Neural progenitor cell (in vitro differentiated cells): ENCODE measurements around the gene DNAJC22. TPM values are rescaled to one million over a fixed set of nuclear protein-coding genes. Genes with fewer than 3 reads are reported as not detected.

ENCODE experiments used
- DNase-seq: peaks from one replicate; pipeline ENCODE4 v3.0.0-alpha.2; 2016; ENCODE audit warnings: low spot score
- H2AFZ ChIP-seq: fragments of 200-600 bp; sonication (generic); replicated peaks from 2 replicates; pipeline ENCODE4 v1.6.1; 2016; ENCODE audit warnings: antibody characterized with exemption
- H3F3A ChIP-seq: fragments of 200-600 bp; sonication (generic); 2 replicates; pipeline ENCODE4 v1.6.1; 2016; ENCODE audit warnings: antibody characterized with exemption, low read depth
- H3K27ac ChIP-seq: fragments of 200-600 bp; sonication (generic); 2 replicates; pipeline ENCODE4 v1.5.1; 2016; ENCODE audit warnings: mild to moderate bottlenecking
- H3K27me3 ChIP-seq: fragments of 200-600 bp; sonication (generic); 2 replicates; pipeline ENCODE4 v1.6.1; 2016; ENCODE audit warnings: mild to moderate bottlenecking, moderate library complexity
- H3K36me3 ChIP-seq: fragments of 200-600 bp; sonication (generic); 2 replicates; pipeline ENCODE4 v1.5.1; 2016
- H3K4me1 ChIP-seq: fragments of 200-600 bp; sonication (generic); 2 replicates; pipeline ENCODE4 v1.6.1; 2016; ENCODE audit warnings: mixed run types
- H3K4me2 ChIP-seq: fragments of 200-600 bp; sonication (generic); 2 replicates; pipeline ENCODE4 v1.6.1; 2016
- H3K4me3 ChIP-seq: fragments of 200-600 bp; sonication (generic); 2 replicates; pipeline ENCODE4 v1.5.1; 2016
- H3K79me2 ChIP-seq: fragments of 200-600 bp; sonication (generic); 2 replicates; pipeline ENCODE4 v1.6.1; 2016; ENCODE audit warnings: low read depth
- H3K9ac ChIP-seq: fragments of 200-600 bp; sonication (generic); 2 replicates; pipeline ENCODE4 v1.6.1; 2016
- H3K9me3 ChIP-seq: fragments of 200-600 bp; sonication (generic); 2 replicates; pipeline ENCODE4 v1.5.1; 2016; ENCODE audit warnings: low read depth
- H4K20me1 ChIP-seq: fragments of 200-600 bp; sonication (generic); 2 replicates; pipeline ENCODE4 v1.6.1; 2016; ENCODE audit warnings: low read depth
- H3K27ac Mint-ChIP-seq: 3 replicates; pipeline ENCODE4 v1.8.0; 2021; ENCODE audit warnings: mixed read lengths
- H3K27me3 Mint-ChIP-seq: 2 replicates; pipeline ENCODE4 v1.8.0; 2022; ENCODE audit warnings: low read depth, mild to moderate bottlenecking, inconsistent platforms, moderate library complexity, mixed read lengths; ENCODE audit not compliant: insufficient read depth
- H3K36me3 Mint-ChIP-seq: 3 replicates; pipeline ENCODE4 v1.8.0; 2021; ENCODE audit warnings: mixed read lengths
- H3K4me1 Mint-ChIP-seq: 3 replicates; pipeline ENCODE4 v1.8.0; 2021; ENCODE audit warnings: mixed read lengths
- H3K4me3 Mint-ChIP-seq: 3 replicates; pipeline ENCODE4 v1.8.0; 2021; ENCODE audit warnings: mild to moderate bottlenecking, moderate library complexity, mixed read lengths
- H3K9me3 Mint-ChIP-seq: 3 replicates; pipeline ENCODE4 v1.8.0; 2020; ENCODE audit warnings: mixed read lengths
- EZH2 ChIP-seq: fragments of 200-600 bp; sonication (generic); IDR thresholded peaks from 2 replicates; pipeline ENCODE4 v1.6.1; 2017; ENCODE audit warnings: antibody characterized with exemption, mild to moderate bottlenecking, moderate library complexity
- EZH2phosphoT487 ChIP-seq: fragments of 200-600 bp; sonication (generic); IDR thresholded peaks from 2 replicates; pipeline ENCODE4 v1.6.1; 2017; ENCODE audit warnings: antibody characterized with exemption
- total RNA-seq: library from RNA; depleted of rRNA; stranded (reverse); fragments of >200 nt; gene quantifications from 2 replicates; pipeline ENCODE4 v1.2.3, GENCODE V29; 2015; ENCODE audit warnings: low replicate concordance
- TF ChIP-seq, protein P1 (sequence below): fragments of 200-600 bp; sonication (generic); IDR thresholded peaks from 2 replicates; pipeline ENCODE4 v1.5.1; 2017; ENCODE audit warnings: antibody characterized with exemption, mild to moderate bottlenecking

DNAJC22 gene
- total RNA-seq, 1 donor from 2014 or later = 0.39 TPM

DNA sequence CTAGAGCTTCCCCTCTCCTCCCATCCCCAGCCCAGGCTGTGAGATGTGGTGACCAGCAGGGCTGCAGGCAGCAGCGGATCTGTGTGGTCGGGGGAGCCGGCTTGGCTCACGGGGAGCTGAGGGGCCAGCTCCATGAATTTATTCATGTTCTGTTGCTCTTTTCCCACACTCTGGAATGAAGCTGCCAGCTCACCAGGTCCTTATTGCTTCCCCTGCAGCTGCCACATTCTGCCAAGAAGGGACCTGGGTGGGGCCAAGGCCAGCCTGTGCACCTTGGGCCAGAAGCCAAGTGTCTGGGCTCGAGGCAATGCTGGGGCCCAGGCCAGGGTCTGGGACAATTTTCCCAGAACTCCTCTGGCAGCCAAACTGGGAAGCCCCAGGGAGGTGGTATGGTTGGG is 7.2 kb upstream of the DNAJC22 start:
- TF ChIP-seq EZH2phosphoT487 (no peak), EZH2 (no peak)
- TF ChIP-seq, protein P1, sequence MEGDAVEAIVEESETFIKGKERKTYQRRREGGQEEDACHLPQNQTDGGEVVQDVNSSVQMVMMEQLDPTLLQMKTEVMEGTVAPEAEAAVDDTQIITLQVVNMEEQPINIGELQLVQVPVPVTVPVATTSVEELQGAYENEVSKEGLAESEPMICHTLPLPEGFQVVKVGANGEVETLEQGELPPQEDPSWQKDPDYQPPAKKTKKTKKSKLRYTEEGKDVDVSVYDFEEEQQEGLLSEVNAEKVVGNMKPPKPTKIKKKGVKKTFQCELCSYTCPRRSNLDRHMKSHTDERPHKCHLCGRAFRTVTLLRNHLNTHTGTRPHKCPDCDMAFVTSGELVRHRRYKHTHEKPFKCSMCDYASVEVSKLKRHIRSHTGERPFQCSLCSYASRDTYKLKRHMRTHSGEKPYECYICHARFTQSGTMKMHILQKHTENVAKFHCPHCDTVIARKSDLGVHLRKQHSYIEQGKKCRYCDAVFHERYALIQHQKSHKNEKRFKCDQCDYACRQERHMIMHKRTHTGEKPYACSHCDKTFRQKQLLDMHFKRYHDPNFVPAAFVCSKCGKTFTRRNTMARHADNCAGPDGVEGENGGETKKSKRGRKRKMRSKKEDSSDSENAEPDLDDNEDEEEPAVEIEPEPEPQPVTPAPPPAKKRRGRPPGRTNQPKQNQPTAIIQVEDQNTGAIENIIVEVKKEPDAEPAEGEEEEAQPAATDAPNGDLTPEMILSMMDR = no peak
- H2AFZ ChIP-seq = no peak overlapping the region
- H3K27me3 Mint-ChIP-seq = peaks cover 84% of the 10 kb centered on the region
- H3K36me3 Mint-ChIP-seq = peaks cover 3% of the 10 kb centered on the region
- no peaks in the 10 kb centered on the region for H3K36me3 ChIP-seq
- H3K9me3 Mint-ChIP-seq = peaks cover 7% of the 10 kb centered on the region
- H3K4me3 Mint-ChIP-seq = peak overlapping the region; percentile 6
- H3K79me2 ChIP-seq = no peaks in the 10 kb centered on the region
- no peak overlapping the region for H3K4me2 ChIP-seq
- peaks cover 56% of the 10 kb centered on the region for H3K4me1 Mint-ChIP-seq
- no peaks in the 10 kb centered on the region for H3K9me3 ChIP-seq
- no peak overlapping the region for H3K9ac ChIP-seq
- H3K27ac ChIP-seq = no peak overlapping the region
- H4K20me1 ChIP-seq = peaks cover 16% of the 10 kb centered on the region
- peaks cover 39% of the 10 kb centered on the region for H3K4me1 ChIP-seq
- DNase-seq = peak; percentile 45
- H3K27me3 ChIP-seq = peaks cover 100% of the 10 kb centered on the region
- H3F3A ChIP-seq = peaks cover 52% of the 10 kb centered on the region
- no peak overlapping the region for H3K27ac Mint-ChIP-seq
- no peak overlapping the region for H3K4me3 ChIP-seq

DNA sequence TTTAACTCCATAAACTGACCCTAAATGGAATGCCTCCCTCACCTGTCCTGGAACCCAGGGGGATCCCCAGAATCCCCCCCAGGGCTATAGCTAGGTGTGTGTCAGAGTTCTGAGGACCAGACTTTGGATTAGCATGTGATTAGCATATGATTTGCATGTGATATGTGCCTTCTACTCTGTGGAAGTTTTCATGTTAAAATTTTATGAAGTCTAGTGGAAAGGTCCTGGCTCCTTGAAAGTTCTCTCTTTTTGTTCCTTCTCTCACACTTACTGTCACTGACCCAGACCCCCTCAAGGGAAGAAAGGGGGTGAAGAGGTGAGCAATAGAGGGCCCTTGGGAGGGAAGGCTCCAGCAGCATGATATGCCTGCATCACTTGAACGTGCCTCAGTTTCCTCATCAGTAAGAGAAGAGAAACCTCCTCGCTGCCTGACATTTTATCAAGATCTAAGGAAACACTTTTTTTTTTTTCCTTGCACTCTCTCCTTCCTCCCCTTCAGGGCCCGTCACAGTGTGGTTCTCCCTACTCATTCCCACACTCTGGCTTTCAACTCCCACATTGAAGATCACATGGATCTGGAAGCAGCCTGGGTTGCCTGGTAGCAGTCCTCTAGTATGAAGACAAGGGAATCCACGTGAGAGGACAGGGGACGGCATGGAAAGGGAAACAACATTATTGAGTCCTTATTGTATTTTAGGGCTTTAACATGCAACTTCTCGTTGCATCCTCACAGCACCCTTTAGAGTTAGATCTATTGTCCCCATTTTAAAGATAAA is 6.4 kb upstream of the DNAJC22 start:
- peak overlapping the region; percentile 13 for H3K27ac Mint-ChIP-seq
- H3K4me3 ChIP-seq = no peak overlapping the region
- no peak overlapping the region for H3K27ac ChIP-seq
- peaks cover 5% of the 10 kb centered on the region for H3K9me3 Mint-ChIP-seq
- H3K4me2 ChIP-seq = peak overlapping the region; percentile 91
- no peak overlapping the region for H2AFZ ChIP-seq
- peaks cover 55% of the 10 kb centered on the region for H3K4me1 Mint-ChIP-seq
- peaks cover 45% of the 10 kb centered on the region for H3F3A ChIP-seq
- no peak for DNase-seq
- no peaks in the 10 kb centered on the region for H3K9me3 ChIP-seq
- H3K9ac ChIP-seq = no peak overlapping the region
- peaks cover 100% of the 10 kb centered on the region for H3K27me3 ChIP-seq
- TF ChIP-seq, protein P1 = no peak
- no peak for TF ChIP-seq EZH2phosphoT487
- TF ChIP-seq EZH2 = no peak
- H3K36me3 ChIP-seq = no peaks in the 10 kb centered on the region
- peaks cover 81% of the 10 kb centered on the region for H3K27me3 Mint-ChIP-seq
- peaks cover 44% of the 10 kb centered on the region for H3K4me1 ChIP-seq
- H4K20me1 ChIP-seq = peaks cover 22% of the 10 kb centered on the region
- no peaks in the 10 kb centered on the region for H3K79me2 ChIP-seq
- peak overlapping the region; percentile 62 for H3K4me3 Mint-ChIP-seq
- H3K36me3 Mint-ChIP-seq = peaks cover 3% of the 10 kb centered on the region

DNA sequence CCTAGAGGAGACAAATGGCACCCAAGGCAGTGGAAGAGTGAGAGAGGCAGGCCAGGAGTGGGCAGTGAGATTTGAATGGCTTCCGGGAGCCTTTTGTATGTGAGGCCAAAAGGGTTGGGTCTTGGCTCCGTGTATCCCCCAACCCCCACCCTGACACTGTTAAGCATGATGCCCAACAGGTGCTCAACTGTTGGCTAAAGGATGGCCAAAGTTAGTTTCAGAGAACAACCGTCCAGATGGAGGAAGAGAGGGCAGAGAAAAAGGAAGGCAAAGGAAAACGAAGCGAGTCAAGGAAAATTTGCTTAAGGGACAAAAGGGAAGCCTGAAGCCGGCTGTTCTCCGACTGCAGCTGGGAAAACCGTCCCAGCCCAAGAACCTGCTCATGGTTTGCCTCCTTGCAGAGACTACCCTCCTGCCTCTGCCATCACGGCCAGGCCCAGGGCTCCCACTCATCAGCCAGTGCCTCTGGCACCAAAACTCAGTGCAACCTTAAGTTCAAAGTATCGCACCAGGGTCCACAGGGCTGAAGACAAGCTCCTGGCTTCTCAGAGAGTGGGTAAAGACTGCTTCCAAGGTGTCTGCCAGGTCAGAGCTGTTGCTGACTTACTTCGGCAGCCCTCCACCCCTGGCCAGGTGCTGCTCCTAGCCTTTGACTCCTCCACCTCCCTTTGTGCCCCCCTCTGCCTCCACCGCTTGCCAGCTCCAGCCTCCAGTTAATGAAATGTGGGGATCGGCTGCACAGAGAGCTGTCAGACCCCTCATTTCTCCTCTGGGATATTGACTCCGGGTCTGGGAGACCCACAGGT is 5.5 kb upstream of the DNAJC22 start:
- H3K27ac ChIP-seq = no peak overlapping the region
- H3K27me3 Mint-ChIP-seq = peaks cover 82% of the 10 kb centered on the region
- TF ChIP-seq EZH2 = no peak
- TF ChIP-seq, protein P1 = no peak
- peak overlapping the region; percentile 78 for H3K4me3 Mint-ChIP-seq
- peaks cover 100% of the 10 kb centered on the region for H3K27me3 ChIP-seq
- peaks cover 27% of the 10 kb centered on the region for H4K20me1 ChIP-seq
- peaks cover 48% of the 10 kb centered on the region for H3K4me1 ChIP-seq
- H3F3A ChIP-seq = peaks cover 42% of the 10 kb centered on the region
- no peaks in the 10 kb centered on the region for H3K36me3 Mint-ChIP-seq
- H3K4me1 Mint-ChIP-seq = peaks cover 54% of the 10 kb centered on the region
- peak overlapping the region; percentile 65 for H3K4me3 ChIP-seq
- H2AFZ ChIP-seq = peak overlapping the region; percentile 90
- H3K9ac ChIP-seq = no peak overlapping the region
- no peaks in the 10 kb centered on the region for H3K9me3 ChIP-seq
- peak overlapping the region; percentile 91 for H3K4me2 ChIP-seq
- H3K27ac Mint-ChIP-seq = no peak overlapping the region
- peaks cover 2% of the 10 kb centered on the region for H3K9me3 Mint-ChIP-seq
- H3K36me3 ChIP-seq = no peaks in the 10 kb centered on the region
- peak; percentile 31 for DNase-seq
- H3K79me2 ChIP-seq = no peaks in the 10 kb centered on the region
